Activated CD8-positive, alpha-beta memory T cell treated with anti-CD3 and anti-CD28 coated beads, Interleukin-2, amount 50 U/mL, for 24 hours (primary cell): ENCODE results near the gene GATD1.

ENCODE experiments used
- DNase-seq: peaks from one replicate; pipeline ENCODE4 v3.0.0-alpha.2; 2020; ENCODE audit errors: extremely low read depth

GATD1 gene

DNA sequence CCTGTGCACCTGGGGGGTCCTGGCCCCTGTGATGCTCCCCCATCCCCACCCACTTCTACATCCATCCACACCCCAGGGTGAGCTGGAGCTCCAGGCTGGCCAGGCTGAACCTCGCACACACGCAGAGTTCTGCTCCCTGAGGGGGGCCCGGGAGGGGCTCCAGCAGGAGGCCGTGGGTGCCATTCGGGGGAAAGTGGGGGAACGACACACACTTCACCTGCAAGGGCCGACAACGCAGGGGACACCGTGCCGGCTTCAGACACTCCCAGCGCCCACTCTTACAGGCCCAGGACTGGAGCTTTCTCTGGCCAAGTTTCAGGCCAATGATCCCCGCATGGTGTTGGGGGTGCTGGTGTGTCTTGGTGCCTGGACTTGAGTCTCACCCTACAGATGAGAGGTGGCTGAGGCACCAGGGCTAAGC, 50.0 kb downstream of the GATD1 start:
- DNase-seq, result no peak

DNA sequence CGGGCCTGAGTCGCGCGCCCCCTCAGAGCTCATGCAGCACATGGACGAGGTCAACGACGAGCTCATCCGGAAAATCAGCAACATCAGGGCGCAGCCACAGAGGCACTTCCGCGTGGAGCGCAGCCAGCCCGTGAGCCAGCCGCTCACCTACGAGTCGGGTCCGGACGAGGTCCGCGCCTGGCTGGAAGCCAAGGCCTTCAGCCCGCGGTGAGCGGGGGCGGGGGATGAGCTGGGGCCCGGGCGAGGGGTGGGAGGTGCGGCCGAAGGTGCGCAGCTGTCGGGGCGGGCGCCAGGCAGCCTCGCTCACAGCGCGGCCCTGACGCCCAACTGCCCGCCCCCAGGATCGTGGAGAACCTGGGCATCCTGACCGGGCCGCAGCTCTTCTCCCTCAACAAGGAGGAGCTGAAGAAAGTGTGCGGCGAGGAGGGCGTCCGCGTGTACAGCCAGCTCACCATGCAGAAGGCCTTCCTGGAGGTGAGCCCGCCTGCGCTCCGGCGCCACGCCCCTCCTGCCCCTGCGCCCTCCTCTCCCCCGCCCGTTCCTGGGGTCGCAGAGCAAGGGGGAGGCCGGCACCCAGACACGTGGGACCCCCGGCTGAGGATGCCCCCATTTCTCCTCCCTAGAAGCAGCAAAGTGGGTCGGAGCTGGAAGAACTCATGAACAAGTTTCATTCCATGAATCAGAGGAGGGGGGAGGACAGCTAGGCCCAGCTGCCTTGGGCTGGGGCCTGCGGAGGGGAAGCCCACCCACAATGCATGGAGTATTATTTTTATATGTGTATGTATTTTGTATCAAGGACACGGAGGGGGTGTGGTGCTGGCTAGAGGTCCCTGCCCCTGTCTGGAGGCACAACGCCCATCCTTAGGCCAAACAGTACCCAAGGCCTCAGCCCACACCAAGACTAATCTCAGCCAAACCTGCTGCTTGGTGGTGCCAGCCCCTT, 50.7 kb downstream of the GATD1 start:
- DNase-seq, result no peak

DNA sequence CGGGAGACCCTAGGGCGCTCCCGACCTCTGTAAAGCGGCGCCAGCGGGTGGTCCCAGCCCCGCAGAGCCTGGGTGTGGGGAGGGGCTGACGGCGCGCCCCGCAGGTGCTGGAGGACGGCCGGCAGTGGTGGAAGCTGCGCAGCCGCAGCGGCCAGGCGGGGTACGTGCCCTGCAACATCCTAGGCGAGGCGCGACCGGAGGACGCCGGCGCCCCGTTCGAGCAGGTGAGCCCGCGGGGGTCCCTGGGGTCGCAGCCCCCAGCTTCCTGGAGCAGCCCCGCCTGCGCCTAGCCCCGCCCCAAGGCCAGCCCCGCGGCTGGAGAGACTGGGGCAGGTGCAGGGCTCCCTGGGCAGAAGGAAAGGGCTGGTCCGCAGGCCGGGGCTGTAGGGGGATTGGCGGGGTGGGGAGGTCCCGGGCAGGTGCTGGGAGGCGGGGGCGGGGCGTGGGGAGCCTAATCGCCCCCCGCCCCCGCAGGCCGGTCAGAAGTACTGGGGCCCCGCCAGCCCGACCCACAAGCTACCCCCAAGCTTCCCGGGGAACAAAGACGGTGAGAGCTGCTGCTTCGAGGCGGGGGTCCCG, 51.6 kb downstream of the GATD1 start:
- DNase-seq, result no peak

DNA sequence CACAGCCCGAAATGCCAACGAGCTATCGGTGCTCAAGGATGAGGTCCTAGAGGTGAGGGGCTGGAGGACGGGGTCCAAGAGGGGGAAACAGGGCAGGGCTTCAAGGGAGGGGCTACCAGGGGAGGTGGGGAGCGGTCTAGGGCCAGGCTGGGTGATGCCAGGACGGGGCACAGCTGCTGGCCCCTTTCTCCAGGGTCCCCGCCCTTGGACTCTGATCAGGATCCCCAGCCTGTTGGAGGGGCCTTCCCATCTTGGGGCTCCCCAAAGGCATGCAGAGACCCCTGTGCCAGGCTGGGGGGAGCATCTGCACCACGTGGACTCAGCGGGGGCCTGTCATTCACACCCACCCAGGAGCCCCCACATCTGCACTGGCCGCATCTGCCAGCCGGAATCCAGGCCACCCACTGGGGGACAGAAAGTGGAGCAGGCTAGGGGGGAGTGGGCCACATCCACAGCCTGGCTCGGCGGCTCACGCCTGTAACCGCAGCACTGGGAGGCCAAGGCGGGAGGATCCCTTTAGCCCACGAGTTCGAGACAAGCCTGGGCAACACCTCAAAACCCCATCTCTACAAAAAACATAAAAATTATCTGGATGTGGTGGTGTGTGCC, 52.4 kb downstream of the GATD1 start:
- DNase-seq, result no peak

DNA sequence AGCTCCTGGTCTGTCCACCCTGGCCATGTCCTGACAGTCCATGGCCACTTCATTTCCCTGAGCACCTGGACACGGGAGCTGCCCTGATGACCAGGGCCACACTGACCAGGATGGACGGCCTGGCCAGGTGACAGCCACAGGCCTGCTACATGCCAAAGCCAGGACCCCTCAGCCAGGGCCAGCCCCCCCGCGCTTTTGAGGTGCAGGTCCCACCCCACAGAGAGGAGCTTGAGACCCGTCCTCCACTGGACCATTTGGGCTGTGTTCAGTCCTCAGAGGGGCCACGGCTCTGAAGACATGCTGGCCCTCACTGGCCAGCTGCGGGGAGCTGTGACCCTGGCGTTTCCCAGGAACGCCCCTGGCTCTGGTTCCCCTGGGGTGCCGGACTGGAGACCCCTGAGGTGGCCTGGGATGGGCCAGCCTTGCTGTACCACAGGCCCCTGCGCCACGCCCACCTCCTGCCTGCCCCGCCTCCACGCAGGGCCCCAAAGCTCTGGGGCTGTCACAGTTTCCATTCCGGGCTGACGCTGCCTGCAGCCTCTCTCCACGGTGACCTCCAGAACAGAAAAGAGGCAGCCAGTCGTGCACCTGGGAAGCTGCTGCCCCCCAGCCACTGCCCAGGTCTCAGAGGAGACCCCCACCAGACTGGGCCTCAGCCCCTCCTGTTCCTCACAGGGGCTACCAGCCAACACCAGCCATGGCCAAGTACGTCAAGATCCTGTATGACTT, 53.1 kb downstream of the GATD1 start:
- DNase-seq, result no peak

DNA sequence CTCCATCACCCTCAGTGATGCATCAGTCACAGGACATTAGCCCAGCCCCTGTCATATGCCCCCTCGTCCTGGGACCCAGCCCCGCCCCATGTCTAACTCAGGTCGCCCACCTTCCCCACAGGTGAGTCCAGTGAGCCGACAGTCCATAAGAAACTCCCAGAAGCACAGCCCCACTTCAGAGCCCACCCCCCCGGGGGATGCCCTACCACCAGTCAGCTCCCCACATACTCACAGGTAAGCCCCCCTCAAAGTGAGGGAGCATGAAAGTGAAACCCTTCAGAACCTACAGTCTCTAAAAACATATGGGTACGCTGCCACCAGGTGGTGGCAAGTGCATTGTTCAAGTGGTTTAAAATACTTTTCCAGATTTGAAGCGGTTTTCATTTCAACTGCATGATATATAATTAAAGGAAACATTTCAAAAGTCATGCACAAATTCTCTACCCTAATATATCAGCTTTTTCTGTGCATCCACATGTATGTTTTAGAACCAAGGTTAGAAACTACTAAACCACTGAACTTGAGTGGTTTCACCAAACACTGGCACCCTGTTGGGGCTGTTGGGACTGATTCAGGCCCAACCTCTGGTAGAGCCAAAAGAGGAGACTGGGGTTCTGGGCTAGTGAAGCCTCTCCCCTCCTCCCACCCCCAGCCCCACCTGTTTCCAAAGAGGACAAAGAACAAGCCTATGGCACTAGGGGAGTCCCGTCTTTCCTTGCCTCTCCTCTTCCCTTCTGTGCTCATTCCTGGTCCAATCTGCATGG, 54.0 kb downstream of the GATD1 start:
- DNase-seq, result no peak

- no peak for DNase-seq
These were observed 54.9 kb downstream of the GATD1 start for GRCh38 chr11:722346-722811.

- DNase-seq, result no peak
These were observed 55.4 kb downstream of the GATD1 start for GRCh38 chr11:721741-722345.

- no peak for DNase-seq
These were observed 56.0 kb downstream of the GATD1 start for GRCh38 chr11:721247-721740.

GRCh38 chr11:720642-721246, 56.5 kb downstream of the GATD1 start:
- DNase-seq, result no peak

GRCh38 chr11:720017-720641, 57.2 kb downstream of the GATD1 start:
- DNase-seq, result no peak

GRCh38 chr11:719214-720016, 57.9 kb downstream of the GATD1 start:
- DNase-seq, result no peak
